ENCODE measurements around the gene RNU5B-1.
"Not testable (repeated sequence)": the region's sequence is repeated elsewhere in the genome, so short reads cannot be mapped to it uniquely, and the experiment has no call there.

The RNU5B-1 gene

DNA sequence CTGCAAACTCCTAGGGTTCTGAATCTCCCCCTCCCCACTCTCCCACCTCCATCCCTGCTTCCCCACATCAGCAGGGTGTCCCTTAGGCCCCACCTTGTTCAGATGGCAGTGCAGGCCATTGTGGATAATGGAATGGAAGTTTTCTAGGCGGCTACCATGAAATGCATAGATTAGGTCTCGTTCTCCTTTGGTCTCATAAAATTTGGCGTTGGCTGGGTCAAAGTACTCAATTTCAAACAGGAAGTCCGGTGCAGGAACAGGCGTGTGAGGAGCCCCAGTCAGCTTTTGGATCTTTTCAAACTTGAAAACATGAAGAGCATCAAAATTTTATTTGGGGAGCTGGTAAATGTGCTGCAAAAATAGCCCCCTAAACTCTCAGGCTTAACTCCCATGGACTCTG, 38.0 kb upstream of the RNU5B-1 start:
- Histone ChIP-seq H3K14ac (ENCODE audit: low read length) (no peak overlapping the region), H4K91ac (ENCODE audit: low read depth, low read length) (no peak overlapping the region), H3K4me1 (ENCODE audit: control insufficient read depth in 1 of 2, insufficient read depth in 2 of 2, low read length in 2 of 2) (peaks cover 3 to 9% of the 10 kb centered on the region in 2 experiments), H2BK12ac (ENCODE audit: low read length) (no peak overlapping the region), H3K4me3 (ENCODE audit: low read depth, low read length) (no peak overlapping the region), H3K4me2 (ENCODE audit: low read length) (no peak overlapping the region), H2AFZ (ENCODE audit: insufficient read depth, low read length, poor library complexity) (no peak overlapping the region), H3K27me3 (ENCODE audit: insufficient read depth, low read length) (no peaks in the 10 kb centered on the region), H3K9ac (ENCODE audit: low read length) (no peak overlapping the region), H3K9me3 (ENCODE audit: insufficient read depth, low read depth, low read length) (no peaks in the 10 kb centered on the region), H3K23ac (ENCODE audit: low read length) (no peak overlapping the region), H3K79me1 (ENCODE audit: low read length) (no peaks in the 10 kb centered on the region), H3K27ac (ENCODE audit: low read depth, low read length) (no peak overlapping the region), H2BK5ac (ENCODE audit: low read depth, low read length, poor library complexity) (no peak overlapping the region), H4K8ac (ENCODE audit: low read depth, low read length) (no peak overlapping the region), H2BK120ac (ENCODE audit: insufficient read depth, low read length, poor library complexity) (no peak overlapping the region), H3K36me3 (ENCODE audit: control insufficient read depth in 1 of 2, insufficient read depth in 2 of 2, low read length in 2 of 2) (peaks cover 0 to 4% of the 10 kb centered on the region in 2 experiments), H3K79me2 (ENCODE audit: control insufficient read depth, insufficient read depth, low read length, poor library complexity) (no peaks in the 10 kb centered on the region), H3K18ac (ENCODE audit: low read length) (no peak overlapping the region), H3K4ac (ENCODE audit: low read depth, low read length) (no peak overlapping the region), H2AK5ac (ENCODE audit: low read length) (no peak overlapping the region), H4K12ac (ENCODE audit: low read depth, low read length) (no peak overlapping the region)
- no CpG with 5 or more reads among the region's 5 CpGs for WGBS (ENCODE audit: extremely low coverage, insufficient coverage, insufficient read length)
- no peak for DNase-seq

DNA sequence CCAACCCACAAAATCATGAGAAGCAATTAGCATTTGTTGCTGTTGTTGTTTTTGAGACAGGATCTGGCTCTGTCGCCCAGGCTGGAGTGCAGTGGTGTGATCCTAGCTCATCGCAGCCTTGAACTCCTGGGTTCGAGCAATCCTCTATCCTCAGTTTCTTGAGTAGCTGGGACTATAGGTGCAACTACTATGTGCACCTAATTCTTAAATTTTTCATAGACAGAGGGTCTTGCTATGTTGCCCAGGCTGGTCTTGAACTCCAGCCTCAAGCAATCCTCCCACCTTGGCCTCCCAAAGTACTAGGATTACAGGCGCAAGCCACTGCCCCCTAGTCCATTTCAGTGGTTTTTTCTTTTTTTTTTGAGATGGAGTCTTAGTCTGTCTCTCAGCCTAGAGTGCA, 36.1 kb upstream of the RNU5B-1 start:
- DNase-seq = no peak
- Histone ChIP-seq H3K9ac (ENCODE audit: low read length) (no peak overlapping the region), H2AK5ac (ENCODE audit: low read length) (no peak overlapping the region), H2BK12ac (ENCODE audit: low read length) (no peak overlapping the region), H4K91ac (ENCODE audit: low read depth, low read length) (no peak overlapping the region), H3K4me3 (ENCODE audit: low read depth, low read length) (no peak overlapping the region), H3K14ac (ENCODE audit: low read length) (no peak overlapping the region), H2AFZ (ENCODE audit: insufficient read depth, low read length, poor library complexity) (no peak overlapping the region), H3K23ac (ENCODE audit: low read length) (no peak overlapping the region), H3K4ac (ENCODE audit: low read depth, low read length) (no peak overlapping the region), H3K18ac (ENCODE audit: low read length) (no peak overlapping the region), H4K12ac (ENCODE audit: low read depth, low read length) (no peak overlapping the region), H3K4me2 (ENCODE audit: low read length) (no peak overlapping the region), H3K9me3 (ENCODE audit: insufficient read depth, low read depth, low read length) (no peaks in the 10 kb centered on the region), H3K27ac (ENCODE audit: low read depth, low read length) (no peak overlapping the region), H3K4me1 (ENCODE audit: control insufficient read depth in 1 of 2, insufficient read depth in 2 of 2, low read length in 2 of 2) (peaks cover 3 to 9% of the 10 kb centered on the region in 2 experiments), H4K8ac (ENCODE audit: low read depth, low read length) (no peak overlapping the region), H3K36me3 (ENCODE audit: control insufficient read depth in 1 of 2, insufficient read depth in 2 of 2, low read length in 2 of 2) (no peaks in the 10 kb centered on the region), H3K27me3 (ENCODE audit: insufficient read depth, low read length) (no peaks in the 10 kb centered on the region), H3K79me1 (ENCODE audit: low read length) (no peaks in the 10 kb centered on the region), H2BK120ac (ENCODE audit: insufficient read depth, low read length, poor library complexity) (no peak overlapping the region), H2BK5ac (ENCODE audit: low read depth, low read length, poor library complexity) (no peak overlapping the region), H3K79me2 (ENCODE audit: control insufficient read depth, insufficient read depth, low read length, poor library complexity) (no peaks in the 10 kb centered on the region)
- WGBS (ENCODE audit: extremely low coverage, insufficient coverage, insufficient read length) = no CpG with 5 or more reads among the region's 4 CpGs

DNA sequence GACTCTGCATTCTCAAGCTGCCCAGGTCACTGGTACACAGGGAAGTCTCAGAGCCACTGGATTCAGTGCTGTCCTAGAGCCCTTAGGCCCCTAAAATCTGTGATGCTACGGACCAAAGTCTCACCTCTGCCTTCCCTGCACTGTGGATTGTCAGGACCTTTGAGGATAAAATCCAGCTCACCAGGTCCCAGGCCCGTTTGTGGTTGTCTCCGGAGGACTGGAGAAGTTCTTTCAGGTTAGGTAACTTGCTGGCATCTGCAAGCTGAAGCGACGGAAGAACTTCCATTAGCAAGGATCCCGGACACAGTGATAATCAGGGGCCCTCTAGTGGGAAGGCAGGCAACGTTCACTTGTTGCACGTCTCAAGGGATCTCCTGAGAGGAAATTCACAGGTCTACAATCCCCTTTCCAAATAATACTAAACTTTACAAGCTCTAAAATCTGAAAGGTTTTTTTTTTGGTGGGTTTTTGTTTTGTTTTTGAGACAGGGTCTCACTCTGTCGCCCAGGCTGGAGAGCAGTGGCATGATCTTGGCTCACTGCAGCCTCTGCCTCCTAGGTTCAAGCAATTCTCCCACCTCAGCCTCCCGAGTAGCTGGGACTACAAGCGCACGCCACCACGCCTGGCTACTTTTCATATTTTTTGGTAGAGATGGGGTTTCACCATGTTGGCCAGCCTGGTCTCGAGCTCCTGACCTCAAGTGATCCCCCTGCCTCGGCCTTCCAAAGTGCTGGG, 33.5 kb upstream of the RNU5B-1 start:
- not testable (repeated sequence) for H2AFZ ChIP-seq (ENCODE audit: insufficient read depth, low read length, poor library complexity); H2BK12ac ChIP-seq (ENCODE audit: low read length); H3K4me2 ChIP-seq (ENCODE audit: low read length); H3K23ac ChIP-seq (ENCODE audit: low read length); H3K27me3 ChIP-seq (ENCODE audit: insufficient read depth, low read length); H3K4me1 ChIP-seq (ENCODE audit: control insufficient read depth in 1 of 2, insufficient read depth in 2 of 2, low read length in 2 of 2); H3K14ac ChIP-seq (ENCODE audit: low read length); H3K9me3 ChIP-seq (ENCODE audit: insufficient read depth, low read depth, low read length); H3K27ac ChIP-seq (ENCODE audit: low read depth, low read length); H3K9ac ChIP-seq (ENCODE audit: low read length); H4K8ac ChIP-seq (ENCODE audit: low read depth, low read length); H3K36me3 ChIP-seq (ENCODE audit: control insufficient read depth in 1 of 2, insufficient read depth in 2 of 2, low read length in 2 of 2); H3K4ac ChIP-seq (ENCODE audit: low read depth, low read length); H3K79me1 ChIP-seq (ENCODE audit: low read length); H4K91ac ChIP-seq (ENCODE audit: low read depth, low read length); H2AK5ac ChIP-seq (ENCODE audit: low read length); H3K79me2 ChIP-seq (ENCODE audit: control insufficient read depth, insufficient read depth, low read length, poor library complexity); H4K12ac ChIP-seq (ENCODE audit: low read depth, low read length); H3K4me3 ChIP-seq (ENCODE audit: low read depth, low read length); H3K18ac ChIP-seq (ENCODE audit: low read length); H2BK120ac ChIP-seq (ENCODE audit: insufficient read depth, low read length, poor library complexity); H2BK5ac ChIP-seq (ENCODE audit: low read depth, low read length, poor library complexity)
- peak; percentile 61 to 80 for DNase-seq
- WGBS (ENCODE audit: extremely low coverage, insufficient coverage, insufficient read length) = no CpG with 5 or more reads among the region's 15 CpGs

DNA sequence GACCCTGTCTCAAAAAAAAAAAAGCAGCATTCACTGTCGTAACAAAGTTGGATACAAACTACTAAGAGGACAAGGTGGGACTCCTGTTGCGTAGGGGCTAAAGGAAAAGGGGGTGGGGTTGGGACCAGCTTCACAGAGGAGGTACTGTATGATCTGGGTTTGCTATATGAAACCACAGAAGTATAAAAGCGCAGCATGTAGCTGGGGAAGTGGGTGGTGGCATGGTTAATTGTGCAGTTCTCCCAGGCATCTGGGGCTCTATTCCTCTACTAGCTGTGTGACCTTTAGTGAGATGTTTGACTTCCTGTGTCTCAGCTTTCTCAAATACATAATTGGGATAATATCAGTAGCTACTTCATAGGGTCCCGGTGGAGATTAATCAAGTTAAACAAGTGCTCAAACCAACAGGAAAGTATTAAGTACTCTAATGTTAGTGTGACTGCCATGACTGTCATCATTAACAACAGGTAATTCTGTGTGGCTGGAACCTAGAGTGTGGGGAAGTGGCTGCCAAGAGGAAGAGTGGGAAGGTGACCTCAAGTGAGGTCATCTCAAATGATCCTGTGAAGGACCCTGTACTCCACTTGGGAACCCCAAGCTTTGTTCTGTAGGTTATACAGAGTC, 29.3 kb upstream of the RNU5B-1 start:
- Histone ChIP-seq H3K27ac (ENCODE audit: low read depth, low read length) (no peak overlapping the region), H4K12ac (ENCODE audit: low read depth, low read length) (no peak overlapping the region), H3K9ac (ENCODE audit: low read length) (no peak overlapping the region), H2BK5ac (ENCODE audit: low read depth, low read length, poor library complexity) (no peak overlapping the region), H3K9me3 (ENCODE audit: insufficient read depth, low read depth, low read length) (no peaks in the 10 kb centered on the region), H3K14ac (ENCODE audit: low read length) (no peak overlapping the region), H3K79me2 (ENCODE audit: control insufficient read depth, insufficient read depth, low read length, poor library complexity) (no peaks in the 10 kb centered on the region), H3K4me1 (ENCODE audit: control insufficient read depth in 1 of 2, insufficient read depth in 2 of 2, low read length in 2 of 2) (peaks cover 0 to 3% of the 10 kb centered on the region in 2 experiments), H3K4ac (ENCODE audit: low read depth, low read length) (no peak overlapping the region), H3K79me1 (ENCODE audit: low read length) (no peaks in the 10 kb centered on the region), H2BK120ac (ENCODE audit: insufficient read depth, low read length, poor library complexity) (no peak overlapping the region), H4K8ac (ENCODE audit: low read depth, low read length) (no peak overlapping the region), H3K23ac (ENCODE audit: low read length) (no peak overlapping the region), H3K4me2 (ENCODE audit: low read length) (no peak overlapping the region), H2BK12ac (ENCODE audit: low read length) (no peak overlapping the region), H3K27me3 (ENCODE audit: insufficient read depth, low read length) (no peaks in the 10 kb centered on the region), H2AK5ac (ENCODE audit: low read length) (no peak overlapping the region), H4K91ac (ENCODE audit: low read depth, low read length) (no peak overlapping the region), H2AFZ (ENCODE audit: insufficient read depth, low read length, poor library complexity) (no peak overlapping the region), H3K4me3 (ENCODE audit: low read depth, low read length) (no peak overlapping the region), H3K36me3 (ENCODE audit: control insufficient read depth in 1 of 2, insufficient read depth in 2 of 2, low read length in 2 of 2) (no peaks in the 10 kb centered on the region), H3K18ac (ENCODE audit: low read length) (no peak overlapping the region)
- DNase-seq = no peak
- WGBS (ENCODE audit: extremely low coverage, insufficient coverage, insufficient read length) = no CpG with 5 or more reads among the region's 4 CpGs

Measured in trophoblast cell (in vitro differentiated cells and primary cell).